Brain microvascular endothelial cell (primary cell): ENCODE results near the gene GARNL3.

Source experiments
- DNase-seq: peaks from one replicate; pipeline ENCODE4 v3.0.0-alpha.2; 2020
- H3K27ac ChIP-seq: fragments of 250-450 bp; sonication (Bioruptor Pico); 2 replicates; pipeline ENCODE4 v1.5.1; 2020; ENCODE audit warnings: mild to moderate bottlenecking, moderate library complexity
- H3K27me3 ChIP-seq: fragments of 250-450 bp; sonication (Bioruptor Pico); replicated peaks from 2 replicates; pipeline ENCODE4 v1.5.1; 2020; ENCODE audit warnings: mild to moderate bottlenecking
- H3K36me3 ChIP-seq: fragments of 250-450 bp; sonication (Bioruptor Pico); replicated peaks from 2 replicates; pipeline ENCODE4 v1.5.1; 2020; ENCODE audit warnings: mild to moderate bottlenecking
- H3K4me3 ChIP-seq: 2 replicates; pipeline ENCODE4 v1.5.1; 2011; ENCODE audit warnings: low read depth, mild to moderate bottlenecking, control low read depth, low read length, moderate library complexity
- in situ Hi-C: cut with HindIII; loops from 2 replicates; pipeline ENCODE4 v1.10.0; 2017; ENCODE audit warnings: low sequenced_read_pairs, low pct_ligation_motif_present
- TF ChIP-seq, protein P1 (sequence below): IDR thresholded peaks from 2 replicates; pipeline ENCODE4 v1.5.1; 2011; ENCODE audit warnings: low read depth, mild to moderate bottlenecking, moderate library complexity, low read length, control low read depth, inconsistent platforms; ENCODE audit errors: missing control alignments

GARNL3 gene

DNA sequence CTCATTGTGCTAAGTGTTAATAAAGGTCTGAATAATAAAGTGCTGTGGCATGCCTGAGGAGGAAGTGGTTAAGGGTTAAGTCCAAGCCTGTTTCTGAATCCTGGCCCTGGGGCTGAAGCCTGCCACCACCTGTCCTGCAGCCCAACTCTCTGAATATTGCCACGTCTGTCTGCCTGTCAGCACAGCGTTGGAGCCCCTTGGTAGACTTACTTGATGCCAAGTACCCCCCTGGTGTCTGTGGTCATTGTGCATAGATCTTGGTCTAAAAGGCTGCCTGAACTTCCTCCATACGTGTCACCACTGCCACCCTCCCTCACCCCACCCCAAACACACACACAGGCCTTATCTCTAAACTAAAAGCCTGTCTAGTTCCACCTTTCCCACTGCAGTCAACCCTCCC, 97.0 kb downstream of the GARNL3 start:
- DNase-seq, result no peak
- Histone ChIP-seq H3K27me3 (no peaks in the 10 kb centered on the region), H3K27ac (no peak overlapping the region), H3K36me3 (no peaks in the 10 kb centered on the region), H3K4me3 (no peak overlapping the region)
- in situ Hi-C loops, result no loop called here
- TF ChIP-seq, protein P1, sequence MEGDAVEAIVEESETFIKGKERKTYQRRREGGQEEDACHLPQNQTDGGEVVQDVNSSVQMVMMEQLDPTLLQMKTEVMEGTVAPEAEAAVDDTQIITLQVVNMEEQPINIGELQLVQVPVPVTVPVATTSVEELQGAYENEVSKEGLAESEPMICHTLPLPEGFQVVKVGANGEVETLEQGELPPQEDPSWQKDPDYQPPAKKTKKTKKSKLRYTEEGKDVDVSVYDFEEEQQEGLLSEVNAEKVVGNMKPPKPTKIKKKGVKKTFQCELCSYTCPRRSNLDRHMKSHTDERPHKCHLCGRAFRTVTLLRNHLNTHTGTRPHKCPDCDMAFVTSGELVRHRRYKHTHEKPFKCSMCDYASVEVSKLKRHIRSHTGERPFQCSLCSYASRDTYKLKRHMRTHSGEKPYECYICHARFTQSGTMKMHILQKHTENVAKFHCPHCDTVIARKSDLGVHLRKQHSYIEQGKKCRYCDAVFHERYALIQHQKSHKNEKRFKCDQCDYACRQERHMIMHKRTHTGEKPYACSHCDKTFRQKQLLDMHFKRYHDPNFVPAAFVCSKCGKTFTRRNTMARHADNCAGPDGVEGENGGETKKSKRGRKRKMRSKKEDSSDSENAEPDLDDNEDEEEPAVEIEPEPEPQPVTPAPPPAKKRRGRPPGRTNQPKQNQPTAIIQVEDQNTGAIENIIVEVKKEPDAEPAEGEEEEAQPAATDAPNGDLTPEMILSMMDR, result no peak

DNA sequence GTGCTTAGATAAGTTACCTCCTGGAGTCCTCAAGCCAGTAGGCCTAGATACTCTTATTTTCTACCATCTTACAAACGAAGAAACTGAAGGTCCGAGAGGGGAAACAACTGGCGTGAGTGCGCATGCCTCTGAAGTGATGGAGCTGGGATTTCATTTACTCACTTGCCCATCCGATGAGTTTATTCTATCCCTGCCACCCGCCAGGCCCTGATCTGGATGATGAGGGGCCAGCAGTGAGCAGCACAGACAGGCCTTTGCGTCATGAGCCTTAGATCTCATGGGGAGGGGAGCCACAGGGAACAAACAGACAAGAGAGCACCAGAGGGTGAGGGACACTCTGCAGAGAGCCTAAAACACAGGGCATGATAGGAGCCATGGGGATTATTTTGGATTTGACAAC, 98.3 kb downstream of the GARNL3 start:
- Histone ChIP-seq H3K4me3 (no peak overlapping the region), H3K27ac (no peak overlapping the region), H3K27me3 (no peaks in the 10 kb centered on the region), H3K36me3 (no peaks in the 10 kb centered on the region)
- no peak for DNase-seq
- TF ChIP-seq, protein P1, result no peak
- in situ Hi-C loops, result no loop called here

DNA sequence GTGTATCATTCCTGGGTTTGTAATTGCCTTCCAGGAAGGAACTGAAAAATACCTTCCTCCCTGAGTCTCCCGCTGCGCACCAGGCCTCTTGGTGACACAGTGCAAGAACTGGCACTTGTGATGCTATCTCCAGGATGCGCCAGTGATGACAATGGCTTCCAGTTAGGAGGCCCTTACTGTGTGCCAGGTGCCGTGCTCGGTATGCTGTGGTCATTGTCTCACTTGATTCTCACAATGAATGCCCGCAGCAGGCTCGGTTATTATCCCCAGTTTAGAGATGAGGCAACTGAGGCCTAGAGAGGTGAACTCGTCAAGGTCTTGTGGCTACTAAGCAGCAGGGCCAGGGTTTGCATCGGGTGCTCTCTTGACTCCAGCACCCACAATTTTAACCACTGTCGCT, 100.9 kb downstream of the GARNL3 start:
- in situ Hi-C loops, result no loop called here
- Histone ChIP-seq H3K36me3 (no peaks in the 10 kb centered on the region), H3K27me3 (no peaks in the 10 kb centered on the region), H3K27ac (no peak overlapping the region), H3K4me3 (no peak overlapping the region)
- TF ChIP-seq, protein P1, result no peak
- no peak for DNase-seq

DNA sequence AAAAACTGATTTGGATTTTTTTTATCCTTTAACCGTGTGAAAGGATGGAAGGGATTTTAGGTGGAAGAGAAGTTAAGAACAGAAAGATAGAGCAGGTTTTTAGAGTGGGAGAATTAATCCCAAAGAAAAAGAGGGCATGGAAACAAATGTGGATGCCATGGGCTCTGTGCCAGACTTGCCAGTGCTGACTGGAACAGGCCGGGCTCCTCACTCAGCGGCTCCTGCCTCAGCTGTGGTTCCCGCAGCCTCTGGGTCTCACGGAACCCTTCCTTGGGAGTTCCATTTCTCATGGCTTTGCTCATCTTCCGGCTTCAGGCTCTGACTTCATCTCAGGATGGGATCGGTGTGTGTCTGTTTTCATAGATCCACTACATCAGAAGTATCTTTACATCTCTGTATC, 102.0 kb downstream of the GARNL3 start:
- in situ Hi-C loops, result no loop called here
- no peak overlapping the region for H3K27ac ChIP-seq
- no peaks in the 10 kb centered on the region for H3K36me3 ChIP-seq
- no peak overlapping the region for H3K4me3 ChIP-seq
- no peak for DNase-seq
- H3K27me3 ChIP-seq, result no peaks in the 10 kb centered on the region
- TF ChIP-seq, protein P1, result no peak

DNA sequence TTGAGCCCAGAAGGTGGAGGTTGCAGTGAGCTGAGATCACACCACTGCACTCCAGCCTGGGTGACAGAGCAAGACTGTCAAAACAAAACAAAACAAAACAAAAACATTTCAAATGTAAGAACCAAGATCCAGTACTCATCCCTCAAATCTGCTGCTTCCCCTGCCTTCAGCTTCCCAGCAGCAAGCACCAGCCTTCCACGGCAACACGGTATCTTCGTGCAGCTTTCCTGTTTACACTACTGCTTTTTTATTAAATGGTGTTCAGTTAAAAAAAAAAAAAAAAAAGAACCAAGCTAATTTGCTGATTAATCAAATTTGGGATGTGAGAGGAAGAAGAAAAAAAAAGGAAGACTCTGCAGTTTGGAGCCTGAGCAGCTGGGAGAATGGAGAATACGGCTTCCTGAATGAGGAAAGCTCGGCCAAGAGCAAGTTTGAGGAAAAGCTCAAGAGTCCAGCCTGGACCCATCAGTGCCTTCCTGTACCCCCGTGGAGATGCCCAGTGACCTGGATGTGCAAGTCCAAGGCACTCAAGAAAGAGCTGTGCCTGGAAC, 104.4 kb downstream of the GARNL3 start:
- TF ChIP-seq, protein P1, result no peak
- Histone ChIP-seq H3K36me3 (no peaks in the 10 kb centered on the region), H3K27ac (no peak overlapping the region), H3K27me3 (no peaks in the 10 kb centered on the region), H3K4me3 (no peak overlapping the region)
- no peak for DNase-seq
- in situ Hi-C loops, result no loop called here

DNA sequence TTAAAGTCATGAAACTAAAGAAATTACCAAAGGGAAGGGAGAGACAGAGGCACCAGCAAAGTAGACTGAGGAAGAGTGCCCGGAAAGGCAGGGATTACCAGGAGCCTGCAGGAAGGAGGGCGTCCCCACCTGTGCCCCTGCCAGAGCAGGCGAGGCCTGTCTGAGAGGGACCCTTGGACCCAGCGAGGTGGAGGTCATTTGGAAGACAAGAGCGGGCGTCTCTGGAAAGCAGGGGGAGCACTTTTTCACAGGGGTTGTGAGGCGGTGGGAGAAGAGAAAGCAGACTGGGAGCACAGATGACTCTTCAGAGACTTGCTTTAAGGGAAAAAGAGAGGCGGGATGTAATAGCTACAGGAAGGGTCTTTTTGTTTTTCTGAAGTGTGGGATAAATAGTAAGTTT, 104.9 kb downstream of the GARNL3 start:
- TF ChIP-seq, protein P1, result no peak
- DNase-seq, result no peak

More for the DNA sequence above, 104.9 kb downstream of the GARNL3 start:
- Histone ChIP-seq H3K36me3 (no peaks in the 10 kb centered on the region), H3K4me3 (no peak overlapping the region), H3K27me3 (no peaks in the 10 kb centered on the region), H3K27ac (no peak overlapping the region)
- in situ Hi-C loops, result no loop called here
